A549 (cell line): Measurements from ENCODE around the gene MIA. TPM values are rescaled to one million over a fixed set of nuclear protein-coding genes. Genes with fewer than 3 reads are reported as not detected.

ENCODE experiments used
- ATAC-seq, 2 experiments: fragments of 200-7000 bp in 1 of 2; fragments of >200 bp in 1 of 2; cut with Nextera tagmentation in 1 of 2; cut with Tn5 transposase in 1 of 2; 3 replicates each; pipeline versions ENCODE4 v1.8.0 to v1.9.1; 2018 to 2020; ENCODE audit warnings: mild to moderate bottlenecking in 1 of 2, moderate library complexity in 1 of 2
- CTCF ChIA-PET: fragments of 300-600 bp; sonication (Branson Sonifier 250); formaldehyde crosslinking; extraction: SDS; loops from one replicate; lab custom pipeline; 2021; ENCODE audit warnings: antibody characterized with exemption, inconsistent platforms; lab: Yijun Ruan, JAX
- POLR2A ChIA-PET: fragments of 350-600 bp; formaldehyde crosslinking; extraction: SDS; loops from one replicate; lab custom pipeline; 2021; ENCODE audit warnings: antibody characterized with exemption, inconsistent platforms; lab: Yijun Ruan, JAX
- DNase-seq, 2 experiments: peaks; one replicate each; pipeline versions ENCODE4 v3.0.0 to v3.0.0-alpha.2; 2011 to 2016; ENCODE audit warnings: low read depth in 1 of 2, low spot score in 1 of 2
- FAIRE-seq: peaks from 2 replicates; lab custom pipeline; 2011; peaks lifted over from hg19 to GRCh38; lab: Jason Lieb, UNC
- H3K27ac ChIP-seq, 2 experiments: fragments of >200 bp; sonication (Bioruptor Twin); formaldehyde crosslinking; 3 replicates each; pipeline ENCODE4 v1.5.1; 2016 to 2017
- H3K4me1 ChIP-seq: fragments of >200 bp; sonication (Bioruptor Twin); formaldehyde crosslinking; 3 replicates; pipeline ENCODE4 v1.6.1; 2016
- H3K4me2 ChIP-seq: fragments of >200 bp; sonication (Bioruptor Twin); formaldehyde crosslinking; 3 replicates; pipeline ENCODE4 v1.6.1; 2016
- H3K4me3 ChIP-seq: fragments of >200 bp; sonication (Bioruptor Twin); formaldehyde crosslinking; 3 replicates; pipeline ENCODE4 v1.5.1; 2016
- H3K9me3 ChIP-seq: fragments of >200 bp; sonication (Bioruptor Twin); formaldehyde crosslinking; 3 replicates; pipeline ENCODE4 v1.6.1; 2016
- BHLHE40 ChIP-seq: IDR thresholded peaks from 2 replicates; pipeline ENCODE4 v1.6.1; 2012; ENCODE audit warnings: low read depth, low read length, inconsistent platforms
- FOSB ChIP-seq: fragments of 250-450 bp; sonication (Bioruptor Pico); IDR thresholded peaks from 2 replicates; pipeline ENCODE4 v1.5.0; 2020; ENCODE audit warnings: mild to moderate bottlenecking, moderate library complexity
- FOXS1 ChIP-seq: fragments of 250-450 bp; sonication (Bioruptor Pico); IDR thresholded peaks from 2 replicates; pipeline ENCODE4 v1.5.0; 2020; ENCODE audit warnings: mild to moderate bottlenecking, moderate library complexity
- GATA3 ChIP-seq: IDR thresholded peaks from 2 replicates; pipeline ENCODE4 v1.6.1; 2012; ENCODE audit warnings: borderline replicate concordance
- HDAC2 ChIP-seq: fragments of 200-600 bp; sonication (generic); IDR thresholded peaks from 2 replicates; pipeline ENCODE4 v1.6.1; 2016
- HMGXB4 ChIP-seq: fragments of 250-450 bp; sonication (Bioruptor Pico); IDR thresholded peaks from 2 replicates; pipeline ENCODE4 v1.5.0; 2021; ENCODE audit warnings: mild to moderate bottlenecking, moderate library complexity, borderline replicate concordance
- HOXA7 ChIP-seq: fragments of 250-450 bp; sonication (Bioruptor Pico); IDR thresholded peaks from 2 replicates; pipeline ENCODE4 v1.5.0; 2020; ENCODE audit warnings: mild to moderate bottlenecking, moderate library complexity
- HOXB5 ChIP-seq: fragments of 250-450 bp; sonication (Bioruptor Pico); IDR thresholded peaks from 2 replicates; pipeline ENCODE4 v1.5.0; 2020; ENCODE audit warnings: mild to moderate bottlenecking, moderate library complexity
- JUN ChIP-seq, 2 experiments: fragments of >200 bp; sonication (Bioruptor Twin); formaldehyde crosslinking; IDR thresholded peaks; 2 replicates in 1 of 2; 3 replicates in 1 of 2; pipeline ENCODE4 v1.6.1; 2016 to 2017
- JUNB ChIP-seq: fragments of >200 bp; sonication (Bioruptor Twin); formaldehyde crosslinking; IDR thresholded peaks from 2 replicates; pipeline ENCODE4 v1.6.1; 2016
- KDM5A ChIP-seq: fragments of 200-600 bp; sonication (generic); IDR thresholded peaks from 2 replicates; pipeline ENCODE4 v1.6.1; 2016; ENCODE audit warnings: antibody characterized with exemption, mild to moderate bottlenecking
- MYC ChIP-seq: IDR thresholded peaks from 2 replicates; pipeline ENCODE4 v1.6.1; 2012; ENCODE audit warnings: mild to moderate bottlenecking, inconsistent platforms, low read length, improper control_type of control experiment, borderline replicate concordance
- NR3C1 ChIP-seq: fragments of >200 bp; sonication (Bioruptor Twin); formaldehyde crosslinking; IDR thresholded peaks from 3 replicates; pipeline ENCODE4 v1.6.1; 2017
- PHF8 ChIP-seq: fragments of 200-600 bp; sonication (generic); IDR thresholded peaks from 2 replicates; pipeline ENCODE4 v1.6.1; 2016; ENCODE audit warnings: low read depth, mild to moderate bottlenecking, antibody characterized with exemption, moderate library complexity, borderline replicate concordance
- POLR2A ChIP-seq: IDR thresholded peaks from 2 replicates; pipeline ENCODE4 v1.6.1; 2012; ENCODE audit warnings: mild to moderate bottlenecking, low read length
- RAD21 ChIP-seq, 2 experiments: fragments of >200 bp in 1 of 2; sonication (Bioruptor Twin) in 1 of 2; formaldehyde crosslinking in 1 of 2; IDR thresholded peaks in 1 of 2; conservative IDR thresholded peaks in 1 of 2; 2 replicates in 1 of 2; 3 replicates in 1 of 2; pipeline ENCODE4 v1.6.1; 2012 to 2018; ENCODE audit warnings: inconsistent platforms in 1 of 2
- REST ChIP-seq: fragments of 200-600 bp; sonication (generic); IDR thresholded peaks from 2 replicates; pipeline ENCODE4 v1.6.1; 2016; ENCODE audit warnings: antibody characterized with exemption, mild to moderate bottlenecking, moderate library complexity
- SMC3 ChIP-seq: fragments of >200 bp; sonication (Bioruptor Twin); formaldehyde crosslinking; IDR thresholded peaks from 3 replicates; pipeline ENCODE4 v1.6.1; 2018; ENCODE audit warnings: inconsistent platforms
- TFCP2L1 ChIP-seq: fragments of 250-450 bp; sonication (Bioruptor Pico); IDR thresholded peaks from 2 replicates; pipeline ENCODE4 v1.5.0; 2021; ENCODE audit warnings: mild to moderate bottlenecking
- ZC3H11A ChIP-seq: fragments of 450-650 bp; IDR thresholded peaks from 2 replicates; pipeline ENCODE4 v1.6.1; 2014; ENCODE audit warnings: antibody characterized with exemption, mild to moderate bottlenecking
- ZSCAN20 ChIP-seq: fragments of 250-450 bp; sonication (Bioruptor Pico); IDR thresholded peaks from 2 replicates; pipeline ENCODE4 v1.8.0; 2022; ENCODE audit warnings: mild to moderate bottlenecking, moderate library complexity
- WGBS: methylation state at CpG from one replicate; pipeline ENCODE4 v1.1.6; 2017; ENCODE audit errors: missing lambda C conversion rate; 5-methylcytosine and 5-hydroxymethylcytosine counted together
- polyA plus RNA-seq, 4 experiments: library from polyadenylated mRNA; depleted of rRNA in 3 of 4; stranded (reverse); fragments of >200 nt; fragmentation: RNase III in 1 of 4; extraction: RNeasy Plus Mini Kit Qiagen cat#74134 plus additional on column Dnase treatment in 1 of 4; gene quantifications; 2 replicates in 3 of 4; 3 replicates in 1 of 4; pipeline ENCODE4 v1.2.3, GENCODE V29; 2011 to 2017
- TF ChIP-seq, protein P1 (sequence below): IDR thresholded peaks from 2 replicates; pipeline ENCODE4 v1.6.1; 2012; ENCODE audit warnings: low read depth, borderline replicate concordance
- TF ChIP-seq, protein P2 (sequence below): IDR thresholded peaks from 2 replicates; pipeline ENCODE4 v1.6.1; 2012
- TF ChIP-seq, protein P3 (sequence below): fragments of 150-350 bp; IDR thresholded peaks from 2 replicates; pipeline ENCODE4 v1.6.1; 2014; ENCODE audit warnings: low read depth, mild to moderate bottlenecking, low read length
- TF ChIP-seq, protein P4 (sequence below): fragments of >200 bp; sonication (Bioruptor Twin); formaldehyde crosslinking; IDR thresholded peaks from 3 replicates; pipeline ENCODE4 v1.6.1; 2016

The MIA gene
- polyA plus RNA-seq, 2 of the 4 experiments (the other 2 are of a cell fraction) = not detected

GRCh38 chr19:40777645-40777936 lies 2.3 kb downstream of the MIA start (continued):
- TF ChIP-seq REST (no peak), HOXA7 (no peak), KDM5A (no peak), JUNB (no peak), NR3C1 (no peak), HOXB5 (CRISPR knock-in tag) (no peak)

DNA sequence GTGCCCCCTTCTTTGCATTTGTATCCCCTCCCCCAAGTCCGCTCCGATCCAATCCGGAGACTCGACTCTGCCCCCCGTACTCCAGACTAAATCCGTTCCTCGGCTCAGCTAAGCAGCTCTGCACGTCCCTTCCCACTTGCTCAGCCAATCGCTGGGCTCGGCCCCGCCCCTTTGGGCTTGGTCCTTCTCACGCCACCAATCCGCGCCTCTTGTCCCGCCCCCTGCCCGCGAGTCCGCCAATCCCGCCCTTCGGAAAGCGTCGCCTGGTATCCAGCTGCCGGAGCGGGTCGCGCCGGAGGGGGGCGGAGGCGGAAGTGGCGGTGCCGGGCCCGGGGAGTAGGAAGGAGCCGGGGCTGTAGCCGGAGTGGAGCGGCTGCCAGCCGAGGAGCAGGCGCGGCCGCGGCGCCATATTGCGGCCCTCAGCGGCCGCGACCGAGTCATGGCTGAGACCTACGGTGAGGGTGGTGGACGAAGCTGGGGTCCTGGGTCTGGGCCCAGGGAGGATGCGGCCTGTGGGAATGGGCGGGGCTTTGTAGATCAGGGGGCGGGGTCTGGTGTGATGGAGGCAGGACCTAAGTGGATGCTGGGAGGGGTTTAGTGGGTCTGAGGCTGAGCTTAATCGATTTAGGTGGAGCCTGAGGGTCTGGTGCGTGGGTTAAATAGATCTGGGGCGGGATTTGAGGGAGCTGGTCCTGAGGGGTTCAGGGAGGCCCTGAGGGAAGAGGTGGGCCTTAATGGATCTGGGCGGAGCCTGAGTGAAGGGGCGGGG lies 2.8 kb downstream of the MIA start, which contains the start of gene RAB4B:
Gene RAB4B, plus strand, starts transcription at position 311 of the 769 bp plus-strand sequence. Its CDS starts 129 bp downstream, at position 440.
- H3K4me1 ChIP-seq = peaks cover 14% of the 10 kb centered on the region
- DNase-seq = peak; percentile 100
- FAIRE-seq = peak; percentile 99
- peak within 1 kb of the TSS; percentile 84 to 87 for H3K27ac ChIP-seq
- H3K4me2 ChIP-seq = peak within 1 kb of the TSS; percentile 80
- peak; percentile 86 to 93 for ATAC-seq
- ChIA-PET POLR2A (interaction anchor here (0.6 to 3.1 kb wide), 46 partner anchors 9 to 1614 kb away, joined by 3 to 94 read pairs (median 6); partner anchors contain the start of genes ACTMAP, B9D2, BLVRB and COQ8B), CTCF (interaction anchor here (0.6 to 6.5 kb wide), 23 partner anchors 9 to 701 kb away, joined by 3 to 65 read pairs (median 4); partner anchors contain the start of genes ACTMAP, EGLN2 and SNRPA)
- no peaks in the 10 kb centered on the region for H3K9me3 ChIP-seq
- peak within 1 kb of the TSS; percentile 52 for H3K4me3 ChIP-seq
- WGBS = under 1% methylated on average over 38 of the region's 56 CpGs
- no peak for TF ChIP-seq FOXS1 (CRISPR knock-in tag)
- TF ChIP-seq BHLHE40 = no peak; the same call in 1 of the 2 replicates
- no peak for TF ChIP-seq SMC3
- no peak for TF ChIP-seq RAD21 (conservative IDR thresholded peaks at IDR 0.05 in 1 of 2, IDR thresholded peaks at IDR 0.05 in 1 of 2)
- TF ChIP-seq JUN (IDR thresholded peaks at IDR 0.05) = peak; percentile 43 to 87; a peak in 4 of 5 replicates
- TF ChIP-seq, protein P1, sequence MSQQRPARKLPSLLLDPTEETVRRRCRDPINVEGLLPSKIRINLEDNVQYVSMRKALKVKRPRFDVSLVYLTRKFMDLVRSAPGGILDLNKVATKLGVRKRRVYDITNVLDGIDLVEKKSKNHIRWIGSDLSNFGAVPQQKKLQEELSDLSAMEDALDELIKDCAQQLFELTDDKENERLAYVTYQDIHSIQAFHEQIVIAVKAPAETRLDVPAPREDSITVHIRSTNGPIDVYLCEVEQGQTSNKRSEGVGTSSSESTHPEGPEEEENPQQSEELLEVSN = no peak
- 0 out of 2 replicates have a peak, but pooled peaks have one; percentile 2 for TF ChIP-seq MYC
- TF ChIP-seq, protein P2, sequence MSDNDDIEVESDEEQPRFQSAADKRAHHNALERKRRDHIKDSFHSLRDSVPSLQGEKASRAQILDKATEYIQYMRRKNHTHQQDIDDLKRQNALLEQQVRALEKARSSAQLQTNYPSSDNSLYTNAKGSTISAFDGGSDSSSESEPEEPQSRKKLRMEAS = peak; percentile 65; the same call in 1 of the 2 replicates
- peak; percentile 80; the same call in 1 of the 2 replicates for TF ChIP-seq TFCP2L1 (CRISPR knock-in tag)
- TF ChIP-seq HOXA7 = 0 out of 2 replicates have a peak, but pooled peaks have one; percentile 7
- no peak; the same call in 1 of the 2 replicates for TF ChIP-seq GATA3
- TF ChIP-seq POLR2A = peak; percentile 61
- TF ChIP-seq HDAC2 = no peak
- TF ChIP-seq HMGXB4 = no peak
- TF ChIP-seq, protein P3, sequence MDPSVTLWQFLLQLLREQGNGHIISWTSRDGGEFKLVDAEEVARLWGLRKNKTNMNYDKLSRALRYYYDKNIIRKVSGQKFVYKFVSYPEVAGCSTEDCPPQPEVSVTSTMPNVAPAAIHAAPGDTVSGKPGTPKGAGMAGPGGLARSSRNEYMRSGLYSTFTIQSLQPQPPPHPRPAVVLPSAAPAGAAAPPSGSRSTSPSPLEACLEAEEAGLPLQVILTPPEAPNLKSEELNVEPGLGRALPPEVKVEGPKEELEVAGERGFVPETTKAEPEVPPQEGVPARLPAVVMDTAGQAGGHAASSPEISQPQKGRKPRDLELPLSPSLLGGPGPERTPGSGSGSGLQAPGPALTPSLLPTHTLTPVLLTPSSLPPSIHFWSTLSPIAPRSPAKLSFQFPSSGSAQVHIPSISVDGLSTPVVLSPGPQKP = no peak
- peak; percentile 98 for TF ChIP-seq PHF8
- TF ChIP-seq ZC3H11A = no peak
- TF ChIP-seq ZSCAN20 (CRISPR knock-in tag) = no peak
- no peak for TF ChIP-seq FOSB (CRISPR knock-in tag)
- TF ChIP-seq KDM5A = no peak
- TF ChIP-seq, protein P4, sequence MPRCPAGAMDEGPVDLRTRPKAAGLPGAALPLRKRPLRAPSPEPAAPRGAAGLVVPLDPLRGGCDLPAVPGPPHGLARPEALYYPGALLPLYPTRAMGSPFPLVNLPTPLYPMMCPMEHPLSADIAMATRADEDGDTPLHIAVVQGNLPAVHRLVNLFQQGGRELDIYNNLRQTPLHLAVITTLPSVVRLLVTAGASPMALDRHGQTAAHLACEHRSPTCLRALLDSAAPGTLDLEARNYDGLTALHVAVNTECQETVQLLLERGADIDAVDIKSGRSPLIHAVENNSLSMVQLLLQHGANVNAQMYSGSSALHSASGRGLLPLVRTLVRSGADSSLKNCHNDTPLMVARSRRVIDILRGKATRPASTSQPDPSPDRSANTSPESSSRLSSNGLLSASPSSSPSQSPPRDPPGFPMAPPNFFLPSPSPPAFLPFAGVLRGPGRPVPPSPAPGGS = peak; percentile 91; the same call in 1 of the 3 replicates
